HG03521 (cell line): ENCODE results near the gene PRIMPOL.
"Not testable (repeated sequence)": the region's sequence is repeated elsewhere in the genome, so short reads cannot be mapped to it uniquely, and the experiment has no call there.

Source experiments
- ATAC-seq: cut with Tn5 transposase; IDR thresholded peaks from one replicate; pipeline ENCODE4 v1.9.1; 2021; ENCODE audit warnings: mild to moderate bottlenecking, moderate library complexity; ENCODE audit not compliant: unreplicated experiment

The PRIMPOL gene

DNA sequence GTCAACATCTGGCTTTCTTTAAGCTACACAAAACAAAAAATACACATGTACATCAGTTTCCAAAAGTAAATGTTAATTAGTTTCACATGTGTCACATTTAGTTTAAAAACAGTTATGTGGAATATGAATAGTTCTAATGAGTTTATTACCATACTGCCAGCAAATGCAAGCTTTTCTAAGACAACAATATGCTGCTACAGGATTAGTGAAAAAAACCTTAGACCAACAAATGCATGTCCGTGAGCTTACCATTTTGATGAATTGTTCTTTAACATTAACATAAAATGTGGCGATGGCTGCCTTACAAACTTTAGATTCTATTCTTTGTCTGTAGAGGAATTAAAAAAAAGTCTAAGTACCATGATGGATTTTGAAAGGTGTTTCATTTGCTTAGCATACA is 52.6 kb downstream of the PRIMPOL start:
- ATAC-seq: no peak

DNA sequence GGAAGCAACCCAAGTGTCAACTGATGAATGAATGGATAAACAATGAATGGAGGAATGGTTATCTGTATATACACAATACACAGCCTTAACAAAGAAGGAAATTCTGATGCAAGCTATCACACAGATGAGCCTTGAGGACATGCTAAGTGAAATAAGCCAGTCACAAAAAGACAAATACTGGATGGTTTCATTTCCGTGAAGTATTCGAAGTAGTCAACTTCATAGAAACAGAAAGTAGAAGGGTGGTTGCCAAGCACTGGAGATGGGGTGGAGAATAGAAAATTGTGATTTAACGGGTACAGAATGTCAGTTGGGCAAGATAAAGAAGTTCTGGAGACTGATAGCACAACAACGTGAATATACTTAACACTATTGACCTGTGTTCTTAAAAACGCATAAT is 56.2 kb downstream of the PRIMPOL start:
- peak; percentile 53 for ATAC-seq

DNA sequence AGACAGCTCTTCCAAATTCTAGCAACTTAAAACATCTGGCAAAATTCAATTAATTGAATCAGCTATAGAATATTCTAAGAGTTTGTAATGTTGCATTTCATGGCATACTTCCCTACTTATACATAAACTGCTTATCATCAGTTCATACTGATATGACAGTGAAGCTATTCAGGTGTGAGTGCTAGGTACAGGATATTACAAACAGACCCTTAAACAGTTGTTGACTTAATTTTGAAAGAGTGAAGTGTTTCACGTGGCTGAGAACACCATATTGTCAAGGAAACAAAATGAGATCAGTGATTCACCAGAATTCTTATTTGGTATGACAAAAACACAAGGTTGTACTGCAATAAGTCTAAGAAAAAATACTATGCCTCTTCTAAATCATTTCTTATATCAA is 56.9 kb downstream of the PRIMPOL start:
- ATAC-seq: no peak

DNA sequence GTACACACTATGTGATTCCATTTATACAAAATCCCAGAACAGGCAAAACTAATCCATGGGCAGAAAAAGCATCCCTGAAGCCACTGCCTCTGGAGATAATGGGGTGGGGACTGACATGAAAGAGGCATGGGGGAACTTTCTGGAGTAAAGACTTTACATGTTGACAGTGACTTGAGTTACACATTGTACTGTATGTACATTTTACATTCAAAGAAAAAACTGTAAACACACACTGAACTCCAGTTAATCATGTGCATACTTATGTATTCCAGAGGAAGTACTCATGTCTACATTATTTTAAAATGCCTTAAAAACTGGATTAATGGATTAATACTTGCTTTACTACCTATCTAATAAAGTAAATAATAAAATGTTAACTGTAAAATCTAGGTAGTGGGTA is 62.8 kb downstream of the PRIMPOL start:
- no peak for ATAC-seq

DNA sequence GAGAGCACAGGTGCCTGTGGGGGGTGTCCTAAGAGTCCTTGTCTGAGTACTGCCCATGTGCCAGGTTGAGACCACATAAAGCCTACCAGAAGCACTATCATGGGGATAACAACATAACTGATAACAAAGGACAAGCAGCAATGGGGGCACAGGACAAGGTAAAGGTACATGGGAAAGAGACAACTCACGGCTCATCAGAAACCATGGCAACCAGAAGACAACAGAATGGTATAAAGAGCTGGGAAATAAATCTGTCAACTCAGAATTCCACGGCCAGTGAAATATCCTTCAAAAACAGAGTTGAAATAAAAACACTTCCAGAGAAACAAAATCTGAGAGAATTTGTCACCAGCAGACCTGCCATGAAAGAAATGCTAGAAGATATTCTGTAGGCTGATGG is 64.3 kb downstream of the PRIMPOL start:
- ATAC-seq: no peak

DNA sequence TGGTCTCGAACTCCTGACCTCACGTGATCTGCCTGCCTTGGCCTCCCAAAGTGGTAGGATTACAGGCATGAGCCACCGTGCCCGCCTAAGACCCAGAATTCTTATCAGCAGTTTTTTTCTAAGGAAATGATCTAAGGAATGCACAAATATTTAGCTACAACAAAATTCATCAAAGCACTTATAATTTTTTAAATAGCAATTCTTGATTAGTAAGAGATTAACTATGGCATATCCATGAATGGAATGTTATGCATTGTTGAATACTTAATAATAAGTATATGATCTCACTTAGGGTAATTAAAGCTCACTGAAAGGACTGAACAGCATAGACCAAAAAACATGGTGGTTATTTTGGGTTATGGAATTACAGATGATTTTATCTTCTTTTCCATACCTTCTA is 66.0 kb downstream of the PRIMPOL start:
- ATAC-seq: no peak

DNA sequence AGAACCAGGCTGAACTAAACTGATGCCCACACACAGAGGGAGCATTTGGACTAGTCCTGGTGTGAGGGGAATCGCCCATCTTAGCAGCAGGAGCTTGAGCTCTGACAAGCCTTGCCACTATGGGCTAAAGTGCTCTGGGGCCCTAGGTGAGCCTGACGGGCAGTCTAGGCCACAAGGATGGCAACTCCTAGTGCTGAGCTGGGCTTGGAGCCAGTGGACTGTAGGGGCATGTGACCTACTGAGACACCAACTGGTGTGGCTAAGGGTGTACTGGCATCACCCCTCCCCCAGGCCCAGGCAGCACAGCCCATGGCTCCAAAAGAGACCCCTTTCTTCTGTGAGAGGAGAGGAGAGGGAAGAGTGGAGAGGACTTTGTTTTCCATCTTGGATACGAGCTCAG is 69.9 kb downstream of the PRIMPOL start:
- no peak for ATAC-seq

DNA sequence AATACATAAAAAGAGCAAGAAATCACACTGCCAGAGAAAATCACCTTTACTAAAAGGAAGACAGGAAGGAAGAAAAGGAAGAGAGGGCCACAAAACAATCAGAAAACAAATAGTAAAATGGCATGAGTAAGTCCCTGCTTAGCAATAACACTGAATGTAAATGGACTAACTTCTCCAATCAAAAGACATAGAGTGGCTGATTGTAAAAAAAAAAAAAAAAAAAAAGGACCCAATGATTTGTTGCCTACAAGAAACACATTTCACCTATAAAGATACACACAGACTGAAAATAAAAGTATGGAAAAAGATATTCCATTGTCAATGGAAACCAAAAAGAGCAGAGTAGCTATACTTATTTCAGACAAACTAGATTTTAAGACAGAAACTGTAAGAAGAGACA is 71.7 kb downstream of the PRIMPOL start:
- ATAC-seq: no peak

DNA sequence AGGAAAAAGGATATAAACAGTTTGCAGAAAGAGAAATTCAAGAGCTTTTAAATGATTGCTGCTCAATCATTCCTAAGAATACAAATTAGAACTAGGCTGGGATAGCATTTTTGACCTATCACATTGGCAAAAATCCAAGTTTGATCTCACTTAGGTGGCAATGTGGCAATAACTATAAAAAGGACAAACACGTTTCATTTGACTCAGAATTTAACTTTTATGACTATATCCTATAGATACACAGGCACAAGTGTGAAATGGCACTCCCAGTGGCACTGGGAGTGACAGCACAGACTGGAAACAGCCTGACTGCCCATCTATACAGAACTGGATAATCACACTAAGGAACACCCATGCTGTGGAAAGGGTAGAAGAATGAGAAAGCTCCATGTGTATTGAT is 73.3 kb downstream of the PRIMPOL start:
- no peak for ATAC-seq

DNA sequence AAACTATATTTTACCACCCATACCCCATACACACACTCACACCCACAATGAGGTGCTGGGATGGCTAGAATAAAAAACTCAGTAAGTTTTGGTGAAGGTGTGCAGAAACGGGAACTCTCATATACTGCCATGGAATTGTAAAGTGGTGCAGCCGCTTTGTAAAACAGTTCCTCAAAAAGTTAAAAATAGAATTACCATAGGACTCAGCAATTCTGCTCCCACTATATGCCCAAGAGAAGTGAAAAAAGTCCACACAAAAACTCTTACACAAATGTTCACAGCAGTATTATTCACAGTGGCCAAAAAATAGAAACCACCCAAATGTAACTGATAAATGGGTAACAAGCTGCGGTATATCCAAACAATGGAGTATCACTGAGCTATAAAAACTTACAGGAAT is 77.9 kb downstream of the PRIMPOL start:
- no peak for ATAC-seq

DNA sequence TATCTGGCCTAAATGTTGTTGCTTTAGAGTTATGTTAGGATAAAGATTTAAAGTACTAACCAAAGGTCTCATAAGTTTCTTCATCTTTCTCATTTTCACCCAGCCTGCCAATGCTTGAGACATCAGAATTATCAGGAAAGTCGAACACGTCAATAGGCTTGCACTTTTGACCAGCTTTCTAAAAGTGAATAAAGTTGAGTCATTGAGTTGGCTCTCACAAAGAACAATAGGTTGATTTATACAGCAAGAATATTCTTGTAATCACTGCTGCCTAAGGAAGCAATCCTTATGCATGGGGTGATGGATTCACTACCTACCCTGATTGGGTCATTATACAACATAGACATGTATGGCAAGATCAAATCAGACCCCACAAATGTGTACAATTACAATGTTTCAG is 79.3 kb downstream of the PRIMPOL start:
- ATAC-seq: no peak

DNA sequence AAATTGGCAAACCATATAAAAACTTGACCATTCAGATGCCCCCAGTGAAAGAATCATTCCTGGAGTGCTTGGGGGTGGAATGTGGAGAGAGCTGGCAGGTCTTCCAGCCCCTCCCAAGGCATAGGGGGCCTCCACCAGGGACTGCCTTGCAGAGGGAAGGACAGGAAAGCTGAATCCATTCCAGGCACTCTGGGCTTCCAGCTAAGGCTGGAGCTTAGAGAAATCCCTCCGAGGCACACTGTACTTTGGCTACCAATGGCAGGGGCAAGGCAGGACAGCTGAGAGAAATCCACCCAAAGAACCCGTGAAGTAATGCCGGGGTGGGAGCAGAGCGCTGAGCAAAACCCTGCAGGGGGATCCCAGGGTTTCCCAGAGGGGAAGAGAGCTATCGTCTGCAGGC is 80.4 kb downstream of the PRIMPOL start:
- ATAC-seq: no peak

DNA sequence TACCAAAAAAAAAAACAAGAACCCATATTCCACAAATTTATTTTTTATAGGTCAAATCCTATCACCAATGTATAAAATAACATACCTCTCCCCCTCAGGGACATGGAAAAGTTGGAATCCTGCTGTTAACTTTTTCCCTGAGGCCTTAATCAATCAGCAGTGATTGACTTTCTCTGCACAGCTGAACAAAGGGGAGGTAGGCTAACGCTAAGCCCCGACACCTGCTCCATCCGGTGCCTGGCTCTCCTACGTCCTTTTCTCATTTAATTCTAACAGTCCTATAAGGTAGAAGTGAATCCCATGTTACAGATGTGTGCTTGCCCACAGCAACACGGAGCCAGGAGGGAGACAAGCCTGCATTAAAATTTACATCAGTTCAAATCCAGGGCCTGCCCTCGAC is 81.5 kb downstream of the PRIMPOL start:
- no peak for ATAC-seq

DNA sequence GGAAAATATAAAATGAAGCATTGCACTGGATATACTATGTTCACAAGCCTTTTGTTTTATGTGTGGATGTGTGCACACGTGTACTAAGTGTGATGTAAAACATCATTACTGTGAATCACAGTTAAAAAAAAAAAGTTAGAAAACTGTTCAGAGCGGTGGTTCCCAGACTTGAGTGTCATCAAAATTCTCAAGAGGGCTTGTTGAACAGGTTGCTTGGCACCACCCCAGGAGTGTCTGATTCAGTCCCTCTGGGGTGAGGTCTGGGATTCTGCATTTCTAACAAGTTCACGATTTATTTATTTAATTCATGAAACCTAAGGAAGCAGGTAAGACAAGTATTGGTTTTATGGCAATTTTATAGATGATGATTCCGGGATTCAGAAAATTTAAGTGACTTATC is 82.6 kb downstream of the PRIMPOL start:
- no peak for ATAC-seq

DNA sequence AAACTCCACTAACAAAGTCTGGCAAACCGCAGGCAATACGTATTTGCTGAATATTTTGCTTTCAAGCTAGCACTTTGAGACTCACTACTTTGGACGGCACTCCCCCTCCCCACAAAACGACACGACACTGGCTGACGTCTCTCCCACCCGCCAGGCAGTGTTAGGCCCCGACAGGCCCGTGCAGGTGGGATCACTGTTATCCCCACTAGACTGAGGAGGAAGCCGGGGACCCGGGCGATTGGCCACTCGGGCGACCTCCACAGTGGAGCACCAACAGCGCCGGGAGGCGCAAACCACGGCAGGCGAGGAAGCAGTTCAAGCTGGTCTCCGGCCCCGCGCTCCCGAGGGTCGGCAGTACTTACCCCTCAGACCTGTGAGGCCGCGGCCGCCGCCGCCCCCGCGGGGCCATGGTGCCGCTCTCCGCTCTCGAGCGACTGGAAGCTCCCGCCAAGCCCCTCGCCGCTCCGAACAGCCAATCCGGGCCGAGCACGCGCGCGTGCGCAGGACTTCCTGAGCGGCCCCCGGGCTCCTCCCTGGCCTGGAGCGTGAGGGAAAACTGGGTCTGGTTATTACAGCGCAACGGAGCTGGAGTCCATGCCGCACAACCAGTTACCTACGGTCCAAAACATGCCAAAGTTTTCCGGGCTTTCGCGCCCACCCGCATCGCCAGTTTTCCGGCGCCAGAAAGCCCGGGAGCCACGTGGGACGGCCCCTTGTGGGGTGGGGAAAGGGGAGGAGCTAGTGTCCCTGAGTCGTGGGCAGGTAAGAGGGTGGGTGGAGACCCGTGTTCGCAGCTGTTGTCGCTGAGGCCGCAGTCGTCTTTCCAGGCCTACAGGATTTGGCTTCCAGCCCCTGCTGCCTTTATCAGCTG is 84.4 kb downstream of the PRIMPOL start, which contains the start of gene CENPU:
CENPU (minus strand) TSS at position 443 of the 871 bp plus-strand sequence; CDS start at position 409, 34 bp downstream.
- ATAC-seq: peak; percentile 95

DNA sequence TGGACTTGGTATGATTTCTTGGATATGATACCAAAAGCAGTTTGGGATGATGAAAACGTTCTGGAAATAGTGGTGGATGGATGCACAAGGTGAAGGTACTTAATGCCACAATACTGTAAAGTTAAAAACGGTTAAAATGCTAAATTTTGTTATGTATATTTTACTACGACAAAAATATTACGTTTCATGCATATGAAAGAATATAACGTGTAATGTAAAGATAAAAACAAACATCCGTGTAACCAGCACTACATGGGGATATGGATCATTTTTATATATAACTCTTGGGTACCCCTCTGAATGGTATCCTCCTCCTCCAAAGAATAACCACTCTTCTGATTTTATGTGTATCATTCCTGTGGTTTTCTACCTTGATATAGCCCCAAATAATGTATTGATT is 85.2 kb downstream of the PRIMPOL start:
- no peak for ATAC-seq

DNA sequence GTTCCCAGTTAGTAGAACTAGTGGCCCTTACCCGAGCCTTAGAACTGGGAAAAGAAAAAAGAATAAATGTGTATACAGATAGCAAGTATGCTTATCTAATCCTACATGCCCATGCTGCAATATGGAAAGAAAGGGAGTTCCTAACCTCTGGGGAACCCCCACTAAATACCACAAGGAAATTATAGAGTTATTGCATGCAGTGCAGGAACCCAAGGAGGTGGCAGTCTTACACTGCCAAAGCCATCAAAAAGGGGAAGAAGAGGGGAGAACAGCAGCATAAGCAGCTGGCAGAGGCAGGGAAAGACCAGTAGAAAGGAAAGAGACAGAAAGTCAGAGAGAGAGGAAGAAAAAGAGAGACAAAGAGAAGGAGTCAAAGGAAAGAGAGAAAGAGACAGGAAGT is 90.0 kb downstream of the PRIMPOL start:
- ATAC-seq: not testable (repeated sequence)

DNA sequence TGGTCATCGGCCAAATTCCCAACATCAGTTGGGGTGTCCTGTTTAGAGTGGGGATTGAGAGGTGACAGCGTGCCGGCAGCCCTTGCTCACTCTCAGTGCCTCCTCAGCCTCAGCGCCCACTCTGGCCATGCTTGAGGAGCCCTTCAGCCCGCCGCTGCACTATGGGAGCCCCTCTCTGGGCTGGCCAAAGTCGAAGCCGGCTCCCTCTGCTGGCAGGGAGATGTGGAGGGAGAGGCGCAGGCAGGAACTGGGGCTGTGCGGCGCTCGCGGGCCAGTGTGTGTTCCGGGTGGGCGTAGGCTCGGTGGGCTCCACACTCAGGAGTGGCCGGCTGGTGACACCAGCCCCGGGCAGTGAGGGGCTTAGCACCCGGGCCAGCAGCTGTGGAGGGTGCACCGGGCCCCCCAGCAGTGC is 91.4 kb downstream of the PRIMPOL start:
- no peak for ATAC-seq

DNA sequence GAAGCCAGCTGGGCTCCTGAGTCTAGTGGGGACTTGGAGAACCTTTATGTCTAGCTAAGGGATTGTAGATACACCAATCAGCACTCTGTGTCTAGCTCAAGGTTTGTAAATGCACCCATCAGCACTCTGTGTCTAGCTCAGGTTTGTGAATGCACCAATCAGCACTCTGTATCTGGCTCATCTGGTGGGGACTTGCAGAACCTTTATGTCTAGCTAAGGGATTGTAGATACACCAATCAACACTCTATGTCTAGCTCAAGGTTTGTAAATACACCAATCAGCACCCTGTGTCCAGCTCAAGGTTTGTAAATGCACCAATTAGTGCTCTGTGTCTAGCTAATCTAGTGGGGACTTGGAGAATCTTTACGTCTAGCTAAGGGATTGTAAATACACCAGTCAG is 92.1 kb downstream of the PRIMPOL start:
- not testable (repeated sequence) for ATAC-seq

DNA sequence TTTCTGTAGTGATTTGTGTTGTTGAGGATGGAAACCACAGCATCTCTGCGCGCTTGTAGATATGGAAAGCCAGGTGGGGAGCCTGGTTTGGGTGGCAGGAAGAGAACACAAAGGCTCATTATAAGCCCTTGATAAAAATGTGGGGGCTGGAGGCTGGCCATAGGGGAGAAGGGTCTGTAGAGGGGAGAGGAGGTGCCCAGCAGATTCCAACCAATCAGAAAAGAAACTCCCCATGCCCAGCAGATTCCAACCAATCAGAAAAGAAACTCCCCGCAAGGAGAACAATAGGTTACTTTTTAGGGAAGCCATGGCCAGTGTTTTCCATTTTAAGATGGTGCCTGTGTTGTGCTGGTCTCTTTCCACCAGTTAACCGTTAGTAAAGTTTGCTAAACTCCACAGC is 94.1 kb downstream of the PRIMPOL start:
- no peak for ATAC-seq

DNA sequence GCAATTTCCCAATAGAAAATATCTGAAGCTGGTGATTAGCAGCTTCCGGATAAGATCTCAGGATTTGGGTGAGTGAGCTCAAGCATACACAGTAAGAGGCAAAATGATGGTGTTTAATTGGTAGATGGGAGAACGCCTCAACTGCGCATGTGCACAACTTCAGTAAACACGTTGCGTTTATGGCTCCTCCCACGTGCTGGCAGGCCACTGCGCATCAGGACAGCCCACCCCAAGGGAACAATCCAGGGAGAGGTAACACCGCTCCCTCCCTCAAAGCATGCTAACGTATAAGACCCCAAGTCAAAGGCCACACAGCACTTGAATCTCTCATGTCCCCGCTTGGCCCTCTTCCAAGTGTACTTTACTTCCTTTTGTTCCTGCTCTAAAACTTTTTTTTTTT is 94.7 kb downstream of the PRIMPOL start:
- ATAC-seq: no peak
